22Rv1 (cell line): ENCODE results near the gene ATF6.

ENCODE experiments used
- H3K27ac ChIP-seq: fragments of 450-650 bp; 2 replicates; pipeline ENCODE4 v1.5.1; 2017
- CTCF ChIP-seq: fragments of 450-650 bp; IDR thresholded peaks from 2 replicates; pipeline ENCODE4 v1.5.1; 2017; ENCODE audit warnings: mild to moderate bottlenecking
- ZFX ChIP-seq: fragments of 450-650 bp; IDR thresholded peaks from 2 replicates; pipeline ENCODE4 v1.6.1; 2017; ENCODE audit warnings: antibody characterized with exemption, borderline replicate concordance

ATF6 gene

DNA sequence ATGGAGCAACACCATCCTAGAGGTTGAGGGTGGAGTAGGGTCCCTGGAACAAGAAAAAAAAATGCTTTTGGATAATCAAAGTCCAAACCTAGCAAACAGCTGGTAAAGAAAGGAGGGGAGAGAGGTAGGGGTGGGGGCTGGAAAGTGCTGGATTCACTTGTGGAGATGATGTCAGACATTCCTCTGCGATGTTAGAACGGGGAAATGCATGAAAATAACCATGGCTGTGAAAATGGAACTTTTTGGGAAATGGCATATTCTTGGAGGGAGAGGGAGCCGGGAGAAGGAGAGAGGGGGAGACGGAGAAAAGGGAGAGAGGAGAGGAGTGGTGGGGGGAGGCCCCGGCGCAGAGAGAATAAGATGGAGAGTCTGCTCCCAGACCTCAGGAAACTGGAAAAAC is 203.9 kb downstream of the ATF6 start:
- TF ChIP-seq ZFX (no peak), CTCF (no peak)
- H3K27ac ChIP-seq, result no peak overlapping the region

GRCh38 chr1:161970633-161971032 is 204.5 kb downstream of the ATF6 start:
- no peak overlapping the region for H3K27ac ChIP-seq
- no peak for TF ChIP-seq ZFX

DNA sequence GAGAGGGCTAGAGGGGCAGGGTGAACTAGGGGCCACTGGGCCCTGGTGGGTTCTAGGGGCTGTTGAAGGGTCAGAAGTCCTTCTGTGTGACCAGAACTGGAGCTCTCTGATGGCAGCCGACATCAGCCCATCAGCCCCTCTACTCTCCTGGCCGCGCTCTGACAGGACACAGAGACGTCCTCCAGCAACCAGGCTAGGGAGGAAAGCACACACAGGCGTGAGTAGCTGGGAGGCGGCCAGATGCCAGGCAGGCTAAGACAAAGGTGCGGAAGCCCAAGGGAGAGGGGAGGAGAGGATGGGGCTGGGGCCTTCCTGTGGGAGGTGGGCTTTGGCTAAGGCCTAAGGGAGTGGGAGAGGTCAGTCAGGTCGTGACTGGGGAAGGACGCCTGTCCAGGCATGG is 206.7 kb downstream of the ATF6 start:
- TF ChIP-seq CTCF (no peak), ZFX (no peak)
- no peak overlapping the region for H3K27ac ChIP-seq

DNA sequence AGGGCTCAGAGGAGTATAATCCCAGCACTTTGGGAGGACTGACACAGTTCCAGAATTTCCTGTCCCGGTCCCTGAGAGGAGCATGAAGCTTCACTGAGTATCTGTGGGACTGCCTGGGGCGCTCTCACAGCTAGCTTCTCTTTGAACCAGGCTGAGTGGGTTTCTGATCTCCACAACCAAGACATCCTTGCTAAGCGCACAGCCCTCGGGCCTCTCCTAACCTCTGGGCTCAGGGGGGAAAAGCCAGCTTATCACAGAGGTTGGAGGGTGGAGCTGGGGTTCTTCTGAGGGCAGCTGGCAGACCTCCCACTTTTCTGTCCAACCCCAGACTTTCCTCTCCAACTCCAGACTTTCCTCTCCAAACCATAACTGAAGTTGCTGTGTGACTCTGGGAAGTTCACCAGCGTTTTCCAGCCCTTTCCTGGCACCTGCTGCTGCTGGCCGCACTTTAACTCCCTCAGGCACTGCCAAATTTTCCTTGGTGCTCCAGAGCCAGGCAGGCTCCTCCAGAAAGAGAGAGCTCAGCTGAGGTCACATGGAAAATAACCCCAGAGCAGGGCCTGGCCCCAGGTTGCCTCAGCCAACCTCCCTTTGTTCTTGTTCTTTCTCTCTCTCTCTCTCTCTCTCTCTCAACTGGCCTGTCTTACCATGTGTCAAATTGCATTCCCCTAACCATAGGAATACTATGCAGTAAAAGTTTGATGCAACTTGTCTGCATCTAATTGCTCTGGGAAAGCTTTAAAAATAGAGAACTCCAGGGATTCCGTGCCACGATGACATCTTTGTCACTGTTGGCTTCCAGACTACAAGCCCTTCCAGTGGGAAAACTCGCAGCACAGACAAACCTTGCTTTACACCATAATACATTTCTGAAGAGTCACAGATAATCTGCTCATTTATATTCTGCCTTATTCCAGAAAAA is 208.1 kb downstream of the ATF6 start:
- H3K27ac ChIP-seq, result no peak overlapping the region
- TF ChIP-seq ZFX (no peak), CTCF (no peak)

GRCh38 chr1:161978011-161978790 is 212.1 kb downstream of the ATF6 start:
- H3K27ac ChIP-seq, result no peak overlapping the region

GRCh38 chr1:161981126-161981525 is 215.0 kb downstream of the ATF6 start:
- TF ChIP-seq CTCF (no peak), ZFX (no peak)
- H3K27ac ChIP-seq, result no peak overlapping the region

More at GRCh38 chr1:161978011-161978790, 212.1 kb downstream of the ATF6 start:
- TF ChIP-seq ZFX, result no peak
- TF ChIP-seq CTCF, result no peak

DNA sequence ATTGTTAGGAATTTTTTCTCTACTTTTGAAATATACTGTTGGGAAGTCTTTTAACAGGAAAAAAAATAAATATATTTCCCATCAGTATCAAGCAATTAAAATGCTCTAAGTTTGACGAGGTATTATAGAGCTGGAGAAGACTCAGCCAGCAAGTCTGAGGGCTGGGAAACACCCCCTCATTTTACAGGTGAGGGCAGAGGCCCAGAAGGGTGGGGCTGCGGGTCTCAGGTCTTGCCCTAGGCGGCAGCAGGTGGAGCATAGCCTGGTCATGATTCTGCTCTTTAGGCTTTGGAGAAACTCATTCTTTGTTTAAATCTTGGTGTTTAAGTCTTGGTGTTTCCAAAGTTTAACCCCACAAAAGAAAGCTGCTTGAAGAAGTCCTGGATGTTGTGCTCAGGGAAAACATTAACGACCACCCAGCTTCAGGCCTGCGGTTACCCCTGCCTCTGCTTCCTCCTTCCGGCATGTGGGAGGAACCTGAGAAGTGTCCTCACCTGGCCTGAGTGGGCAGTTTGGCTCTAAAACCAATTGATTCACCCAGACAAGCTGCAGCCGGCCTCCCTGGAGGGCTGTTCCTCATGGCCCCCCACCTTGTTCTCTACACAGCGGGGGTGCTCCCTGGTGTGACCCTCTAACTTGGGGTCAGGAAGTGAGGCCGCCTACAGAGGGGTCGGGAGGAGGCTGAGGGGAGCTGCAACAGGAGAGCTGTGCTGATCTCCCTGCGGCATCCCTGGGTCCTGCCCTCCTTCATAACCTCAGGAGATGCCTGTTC is 215.8 kb downstream of the ATF6 start:
- no peak overlapping the region for H3K27ac ChIP-seq
- TF ChIP-seq CTCF (no peak), ZFX (no peak)
